HL-60 (cell line): ENCODE results near the gene ETV3.
A peak's percentile ranks its signal among the peaks of the same experiment; 100 is the strongest.

ENCODE experiments used
- DNase-seq, 2 experiments: peaks; one replicate each; pipeline ENCODE4 v3.0.0-alpha.2; 2010 to 2020; ENCODE audit warnings: low read depth in 1 of 2, low spot score in 1 of 2
- H3K27ac ChIP-seq: fragments of 250-450 bp; sonication (Bioruptor Pico); replicated peaks from 2 replicates; pipeline ENCODE4 v1.5.1; 2020; ENCODE audit warnings: mild to moderate bottlenecking, moderate library complexity
- H3K27me3 ChIP-seq: fragments of 250-450 bp; sonication (Bioruptor Pico); 2 replicates; pipeline ENCODE4 v1.5.1; 2021; ENCODE audit warnings: mild to moderate bottlenecking, moderate library complexity; ENCODE audit not compliant: insufficient read depth, poor library complexity, severe bottlenecking
- H3K4me3 ChIP-seq: replicated peaks from 2 replicates; pipeline ENCODE4 v1.5.1; 2011; ENCODE audit warnings: mild to moderate bottlenecking, control low read depth, low read length; ENCODE audit not compliant: insufficient read depth
- CTCF ChIP-seq: IDR thresholded peaks from one replicate; pipeline ENCODE4 v1.5.1; 2011; ENCODE audit warnings: low read length, control low read depth, inconsistent platforms; ENCODE audit not compliant: insufficient read depth
- GABPA ChIP-seq: IDR thresholded peaks from 2 replicates; pipeline ENCODE4 v1.6.1; 2012; ENCODE audit warnings: low read depth
- POLR2AphosphoS5 ChIP-seq: IDR thresholded peaks from 2 replicates; pipeline ENCODE4 v1.6.1; 2012; ENCODE audit warnings: low read depth
- REST ChIP-seq: IDR thresholded peaks from 2 replicates; pipeline ENCODE4 v1.6.1; 2012; ENCODE audit warnings: low read depth; ENCODE audit not compliant: insufficient replicate concordance
- SPI1 ChIP-seq: IDR thresholded peaks from 2 replicates; pipeline ENCODE4 v1.6.1; 2012; ENCODE audit warnings: low read depth, mild to moderate bottlenecking, borderline replicate concordance

ETV3 gene

DNA sequence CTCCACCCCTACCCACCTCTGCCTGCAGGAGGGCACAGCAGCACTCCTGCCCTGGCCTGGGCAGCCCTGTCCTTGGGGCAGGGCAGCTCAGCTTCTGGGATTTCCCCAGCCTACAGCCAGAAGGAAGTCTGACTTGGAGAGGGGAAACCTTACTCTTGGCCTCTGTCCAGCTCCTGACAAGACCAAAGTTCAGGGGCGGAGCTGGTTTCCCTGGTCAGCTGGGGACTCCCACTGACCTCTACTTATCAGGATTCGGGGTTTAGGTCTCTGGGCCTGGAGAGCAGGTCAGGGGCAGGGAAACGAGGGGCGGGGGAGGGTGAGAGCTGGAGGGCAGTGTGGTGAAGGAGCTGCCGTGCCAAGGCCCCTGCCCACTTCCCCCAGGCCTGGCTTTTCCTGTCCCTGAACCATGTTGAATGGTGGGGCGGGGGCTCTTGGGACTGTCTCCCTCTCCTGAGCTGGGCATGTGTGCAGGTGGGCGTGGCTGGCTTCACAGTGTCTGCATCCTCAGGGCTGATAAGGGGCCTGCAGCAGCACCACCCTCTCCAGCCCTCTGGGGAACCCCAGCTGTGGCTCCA is 16.8 kb upstream of the ETV3 start:
- Histone ChIP-seq H3K4me3 (no peak overlapping the region), H3K27me3 (peaks cover 5% of the 10 kb centered on the region), H3K27ac (no peak overlapping the region)
- no peak for DNase-seq
- TF ChIP-seq GABPA (no peak), REST (peak; percentile 57)

DNA sequence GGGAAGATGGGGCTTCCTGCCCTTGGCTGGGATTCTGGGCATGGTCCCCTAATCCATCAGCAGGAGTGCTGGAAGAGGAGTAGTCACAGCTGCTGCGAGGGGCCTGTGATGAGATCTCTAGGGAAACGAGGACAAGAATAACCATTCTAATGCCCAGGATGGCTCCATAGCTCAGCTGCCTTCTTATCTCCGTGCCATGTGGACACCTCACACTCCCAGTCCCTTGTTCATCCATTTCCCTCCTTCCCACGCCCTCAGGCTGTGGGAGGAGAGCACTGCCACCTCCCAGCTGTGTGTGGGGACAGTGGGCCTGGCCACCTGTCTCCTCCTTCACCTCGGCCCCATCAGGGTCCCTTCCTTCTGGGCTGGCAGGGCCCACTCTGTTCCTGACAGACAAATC is 16.1 kb upstream of the ETV3 start:
- Histone ChIP-seq H3K27me3 (peaks cover 5% of the 10 kb centered on the region), H3K27ac (no peak overlapping the region), H3K4me3 (no peak overlapping the region)
- no peak for DNase-seq
- no peak for TF ChIP-seq REST
- TF ChIP-seq POLR2AphosphoS5 = no peak
- no peak for TF ChIP-seq SPI1
- no peak for TF ChIP-seq GABPA
- TF ChIP-seq CTCF = no peak

DNA sequence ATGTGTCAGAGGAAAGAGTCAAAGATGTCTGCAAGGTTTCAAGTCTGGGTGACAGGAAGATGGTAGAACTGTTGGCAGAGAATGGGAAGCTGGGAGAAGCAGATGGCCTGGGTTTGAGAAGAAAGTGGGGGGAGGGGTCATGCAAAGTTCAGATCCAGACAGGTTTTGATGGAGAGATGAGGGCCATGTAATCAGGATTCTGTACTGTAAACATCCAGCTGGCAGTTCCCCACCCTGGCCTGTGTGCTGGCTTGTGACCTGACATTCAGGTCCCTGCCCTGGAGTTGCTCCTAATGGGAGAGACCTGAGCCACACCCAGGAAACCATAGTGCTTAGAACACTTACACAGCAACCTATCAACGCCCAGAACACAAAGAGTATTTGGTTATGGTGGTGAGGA is 15.6 kb upstream of the ETV3 start:
- TF ChIP-seq CTCF (no peak), POLR2AphosphoS5 (no peak), SPI1 (no peak), GABPA (no peak), REST (no peak)
- no peak for DNase-seq
- H3K4me3 ChIP-seq = no peak overlapping the region
- H3K27ac ChIP-seq = no peak overlapping the region
- H3K27me3 ChIP-seq = peaks cover 5% of the 10 kb centered on the region

- no peak for TF ChIP-seq REST
- no peak for TF ChIP-seq SPI1
- TF ChIP-seq POLR2AphosphoS5 = no peak
- no peak for TF ChIP-seq GABPA
- TF ChIP-seq CTCF = no peak
- DNase-seq = no peak
- no peak overlapping the region for H3K27ac ChIP-seq
- H3K4me3 ChIP-seq = no peak overlapping the region
- peaks cover 5% of the 10 kb centered on the region for H3K27me3 ChIP-seq
Observed at GRCh38 chr1:157152510-157152909, 14.3 kb upstream of the ETV3 start.
